Measurements from ENCODE around the gene ZFR2.

DNA sequence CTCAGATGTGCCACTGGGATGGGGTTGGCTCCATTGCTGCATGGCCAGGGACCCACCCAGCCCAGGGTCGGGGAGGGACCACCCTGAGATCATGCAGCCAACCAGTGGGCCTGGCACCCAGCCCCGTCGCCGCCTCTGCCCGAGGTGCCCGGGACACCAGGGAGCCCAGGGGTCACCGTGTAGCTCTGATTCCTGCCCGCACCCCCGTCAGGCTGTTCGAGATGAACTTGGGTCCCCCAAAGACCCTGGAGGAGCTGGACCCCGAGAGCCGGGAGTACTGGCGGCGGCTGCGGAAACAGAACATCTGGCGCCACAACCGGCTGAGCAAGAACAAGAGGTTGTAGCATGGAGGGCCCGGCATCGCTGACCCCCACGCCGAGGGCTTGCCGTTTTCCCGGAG lies 101.8 kb downstream of the ZFR2 start:
- TF ChIP-seq RAD21 (IDR thresholded peaks at IDR 0.05 in 1 of 2, conservative IDR thresholded peaks at IDR 0.05 in 1 of 2; ENCODE audit: low read depth in 2 of 2, low read length in 2 of 2) (no peak), BACH1 (IDR thresholded peaks at IDR 0.05; ENCODE audit: low read length) (no peak), POLR2A (IDR thresholded peaks at IDR 0.05; ENCODE audit: control extremely low read depth in 1 of 2, low read depth in 2 of 2, low read length in 2 of 2) (no peak), EGR1 (IDR thresholded peaks at IDR 0.05; ENCODE audit: borderline replicate concordance, low read depth, low read length) (no peak), JUN (IDR thresholded peaks at IDR 0.05; ENCODE audit: low read depth, low read length) (no peak), SP1 (IDR thresholded peaks at IDR 0.05; ENCODE audit: low read depth, low read length) (no peak), E2F6 (IDR thresholded peaks at IDR 0.05) (no peak), EP300 (IDR thresholded peaks at IDR 0.05; ENCODE audit: borderline replicate concordance in 1 of 2, low read depth in 2 of 2, low read length in 2 of 2) (no peak), SIX5 (IDR thresholded peaks at IDR 0.05; ENCODE audit: low read depth, low read length) (no peak), HDAC6 (IDR thresholded peaks at IDR 0.05; ENCODE audit: low read depth, low read length) (no peak), TAF7 (optimal IDR thresholded peaks at IDR 0.05; ENCODE audit: borderline replicate concordance, low read depth, low read length) (no peak), KDM1A (IDR thresholded peaks at IDR 0.05; ENCODE audit: borderline replicate concordance, low read length) (no peak)
- TF ChIP-seq, protein P1, sequence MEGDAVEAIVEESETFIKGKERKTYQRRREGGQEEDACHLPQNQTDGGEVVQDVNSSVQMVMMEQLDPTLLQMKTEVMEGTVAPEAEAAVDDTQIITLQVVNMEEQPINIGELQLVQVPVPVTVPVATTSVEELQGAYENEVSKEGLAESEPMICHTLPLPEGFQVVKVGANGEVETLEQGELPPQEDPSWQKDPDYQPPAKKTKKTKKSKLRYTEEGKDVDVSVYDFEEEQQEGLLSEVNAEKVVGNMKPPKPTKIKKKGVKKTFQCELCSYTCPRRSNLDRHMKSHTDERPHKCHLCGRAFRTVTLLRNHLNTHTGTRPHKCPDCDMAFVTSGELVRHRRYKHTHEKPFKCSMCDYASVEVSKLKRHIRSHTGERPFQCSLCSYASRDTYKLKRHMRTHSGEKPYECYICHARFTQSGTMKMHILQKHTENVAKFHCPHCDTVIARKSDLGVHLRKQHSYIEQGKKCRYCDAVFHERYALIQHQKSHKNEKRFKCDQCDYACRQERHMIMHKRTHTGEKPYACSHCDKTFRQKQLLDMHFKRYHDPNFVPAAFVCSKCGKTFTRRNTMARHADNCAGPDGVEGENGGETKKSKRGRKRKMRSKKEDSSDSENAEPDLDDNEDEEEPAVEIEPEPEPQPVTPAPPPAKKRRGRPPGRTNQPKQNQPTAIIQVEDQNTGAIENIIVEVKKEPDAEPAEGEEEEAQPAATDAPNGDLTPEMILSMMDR (IDR thresholded peaks at IDR 0.05; ENCODE audit: control extremely low read depth in 1 of 3, insufficient read depth in 1 of 3, low read depth in 1 of 3, low read length in 3 of 3) = no peak

Measured in H1 (cell line).